Bronchial epithelial cell (primary cell): ENCODE data around the gene A1BG. TPM values are rescaled to one million over a fixed set of nuclear protein-coding genes. Genes with fewer than 3 reads are reported as not detected.

ENCODE experiments used
- DNase-seq: peaks from one replicate; pipeline ENCODE4 v3.0.0-alpha.2; 2010; ENCODE audit warnings: low read depth
- FAIRE-seq: peaks from 2 replicates; lab custom pipeline; 2011; peaks lifted over from hg19 to GRCh38; lab: Jason Lieb, UNC
- H3K27me3 ChIP-seq: 2 replicates; pipeline ENCODE4 v1.5.1; 2011; ENCODE audit warnings: low read length; ENCODE audit not compliant: control insufficient read depth, insufficient read depth
- H3K36me3 ChIP-seq: 2 replicates; pipeline ENCODE4 v1.5.1; 2011; ENCODE audit warnings: low read length; ENCODE audit not compliant: control insufficient read depth, insufficient read depth
- H3K4me3 ChIP-seq: 2 replicates; pipeline ENCODE4 v1.5.1; 2011; ENCODE audit warnings: mild to moderate bottlenecking, low read depth, low read length, control low read depth
- total RNA-seq: library from RNA; depleted of rRNA; stranded (reverse); fragments of >200 nt; gene quantifications from 2 replicates; pipeline ENCODE4 v1.2.1, GENCODE V29; 2014
- TF ChIP-seq, protein P1 (sequence below): IDR thresholded peaks from 2 replicates; pipeline ENCODE4 v1.5.1; 2011; ENCODE audit warnings: mild to moderate bottlenecking, moderate library complexity, low read length, control low read depth, inconsistent platforms; ENCODE audit not compliant: insufficient read depth, severe bottlenecking

A1BG gene
- total RNA-seq, 1 donor from 2014 or later: 2.1 TPM

DNA sequence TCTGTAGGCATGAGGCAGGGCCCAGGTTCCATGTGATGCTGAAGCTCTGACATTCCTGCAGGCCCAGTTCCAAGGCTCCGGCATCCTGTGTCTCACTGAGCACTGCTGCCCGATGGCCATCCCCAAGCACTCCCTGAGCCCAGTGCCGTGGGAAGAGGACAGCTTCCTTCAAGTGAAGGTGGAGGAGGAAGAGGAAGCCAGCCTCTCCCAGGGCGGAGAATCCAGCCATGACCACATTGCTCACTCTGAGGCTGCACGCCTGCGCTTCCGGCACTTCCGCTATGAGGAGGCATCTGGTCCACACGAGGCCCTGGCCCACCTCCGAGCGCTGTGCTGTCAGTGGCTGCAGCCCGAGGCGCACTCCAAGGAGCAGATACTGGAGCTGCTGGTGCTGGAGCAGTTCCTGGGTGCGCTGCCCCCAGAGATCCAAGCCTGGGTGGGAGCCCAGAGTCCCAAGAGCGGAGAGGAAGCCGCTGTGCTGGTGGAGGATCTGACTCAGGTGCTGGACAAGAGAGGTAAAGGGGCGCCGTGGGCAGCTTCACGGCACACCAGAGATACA is 18.5 kb downstream of the A1BG start:
- DNase-seq (no peak), FAIRE-seq (no peak)
- no peak overlapping the region for H3K4me3 ChIP-seq
- H3K27me3 ChIP-seq: no peaks in the 10 kb centered on the region
- TF ChIP-seq, protein P1, sequence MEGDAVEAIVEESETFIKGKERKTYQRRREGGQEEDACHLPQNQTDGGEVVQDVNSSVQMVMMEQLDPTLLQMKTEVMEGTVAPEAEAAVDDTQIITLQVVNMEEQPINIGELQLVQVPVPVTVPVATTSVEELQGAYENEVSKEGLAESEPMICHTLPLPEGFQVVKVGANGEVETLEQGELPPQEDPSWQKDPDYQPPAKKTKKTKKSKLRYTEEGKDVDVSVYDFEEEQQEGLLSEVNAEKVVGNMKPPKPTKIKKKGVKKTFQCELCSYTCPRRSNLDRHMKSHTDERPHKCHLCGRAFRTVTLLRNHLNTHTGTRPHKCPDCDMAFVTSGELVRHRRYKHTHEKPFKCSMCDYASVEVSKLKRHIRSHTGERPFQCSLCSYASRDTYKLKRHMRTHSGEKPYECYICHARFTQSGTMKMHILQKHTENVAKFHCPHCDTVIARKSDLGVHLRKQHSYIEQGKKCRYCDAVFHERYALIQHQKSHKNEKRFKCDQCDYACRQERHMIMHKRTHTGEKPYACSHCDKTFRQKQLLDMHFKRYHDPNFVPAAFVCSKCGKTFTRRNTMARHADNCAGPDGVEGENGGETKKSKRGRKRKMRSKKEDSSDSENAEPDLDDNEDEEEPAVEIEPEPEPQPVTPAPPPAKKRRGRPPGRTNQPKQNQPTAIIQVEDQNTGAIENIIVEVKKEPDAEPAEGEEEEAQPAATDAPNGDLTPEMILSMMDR: no peak
- H3K36me3 ChIP-seq: peaks cover 11% of the 10 kb centered on the region

DNA sequence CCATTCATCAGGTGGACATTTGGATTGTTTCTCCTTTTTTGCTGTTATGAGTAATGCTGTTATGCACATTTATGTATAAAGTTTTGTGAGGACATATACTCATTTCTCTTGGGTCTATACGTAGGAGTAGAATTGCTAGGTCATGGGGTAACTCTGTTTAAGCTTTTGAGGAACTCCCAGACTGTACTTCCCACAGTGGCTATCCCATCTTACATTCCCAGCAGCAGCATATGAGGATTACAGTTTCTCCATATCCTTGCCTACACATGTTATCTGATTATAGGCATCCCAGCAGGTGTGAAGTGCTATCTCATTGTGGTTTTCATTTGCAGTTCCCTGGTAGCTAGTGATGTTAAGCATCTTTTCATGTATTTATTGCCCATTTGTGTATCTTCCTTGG is 20.6 kb downstream of the A1BG start:
- TF ChIP-seq, protein P1: no peak
- Histone ChIP-seq H3K4me3 (no peak overlapping the region), H3K27me3 (no peaks in the 10 kb centered on the region), H3K36me3 (peaks cover 9% of the 10 kb centered on the region)
- DNase-seq: no peak
- no peak for FAIRE-seq

DNA sequence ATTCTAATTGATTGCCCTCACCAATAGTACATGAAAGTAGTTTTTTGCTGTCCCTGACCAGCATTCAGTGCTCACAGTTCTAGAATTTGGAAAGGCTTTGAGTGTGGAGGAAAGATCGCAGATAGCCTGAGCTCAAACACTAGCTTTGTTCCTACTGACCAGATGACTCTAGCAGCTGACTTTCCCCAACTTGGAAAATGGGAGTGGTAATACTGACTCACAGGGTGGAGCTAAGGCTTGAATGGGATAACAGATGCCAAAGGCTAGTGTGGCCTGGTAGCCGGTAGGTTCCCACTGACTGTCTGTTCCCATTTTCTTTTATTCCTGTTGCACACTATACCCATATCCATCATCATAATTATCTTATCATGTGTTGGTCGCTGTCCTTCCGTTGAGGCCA is 22.8 kb downstream of the A1BG start:
- DNase-seq (peak; percentile 74), FAIRE-seq (no peak)
- TF ChIP-seq, protein P1: no peak
- Histone ChIP-seq H3K36me3 (peaks cover 6% of the 10 kb centered on the region), H3K4me3 (no peak overlapping the region), H3K27me3 (no peaks in the 10 kb centered on the region)

DNA sequence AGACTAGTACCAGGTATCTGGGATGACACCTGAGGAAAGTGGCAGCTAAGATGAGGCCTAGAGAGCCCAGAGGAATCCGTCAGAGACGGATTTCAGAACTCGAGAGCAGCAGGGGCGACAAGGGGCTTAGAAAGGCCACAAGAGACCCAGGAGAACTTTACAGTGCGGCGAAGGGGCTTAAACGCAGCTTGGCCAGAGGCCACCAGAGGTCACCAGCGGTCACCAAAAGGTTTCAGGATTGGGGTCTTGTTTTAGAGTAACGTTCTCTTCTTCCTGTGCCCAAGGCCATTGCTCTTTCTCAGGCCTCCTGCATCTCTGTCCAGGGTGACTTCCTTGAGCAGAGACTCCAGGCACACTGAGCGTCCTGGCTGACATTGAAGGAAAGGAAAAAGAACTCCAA is 24.3 kb downstream of the A1BG start:
- no peak overlapping the region for H3K4me3 ChIP-seq
- TF ChIP-seq, protein P1: no peak
- no peak for FAIRE-seq
- no peaks in the 10 kb centered on the region for H3K27me3 ChIP-seq
- no peak for DNase-seq
- H3K36me3 ChIP-seq: peaks cover 2% of the 10 kb centered on the region

DNA sequence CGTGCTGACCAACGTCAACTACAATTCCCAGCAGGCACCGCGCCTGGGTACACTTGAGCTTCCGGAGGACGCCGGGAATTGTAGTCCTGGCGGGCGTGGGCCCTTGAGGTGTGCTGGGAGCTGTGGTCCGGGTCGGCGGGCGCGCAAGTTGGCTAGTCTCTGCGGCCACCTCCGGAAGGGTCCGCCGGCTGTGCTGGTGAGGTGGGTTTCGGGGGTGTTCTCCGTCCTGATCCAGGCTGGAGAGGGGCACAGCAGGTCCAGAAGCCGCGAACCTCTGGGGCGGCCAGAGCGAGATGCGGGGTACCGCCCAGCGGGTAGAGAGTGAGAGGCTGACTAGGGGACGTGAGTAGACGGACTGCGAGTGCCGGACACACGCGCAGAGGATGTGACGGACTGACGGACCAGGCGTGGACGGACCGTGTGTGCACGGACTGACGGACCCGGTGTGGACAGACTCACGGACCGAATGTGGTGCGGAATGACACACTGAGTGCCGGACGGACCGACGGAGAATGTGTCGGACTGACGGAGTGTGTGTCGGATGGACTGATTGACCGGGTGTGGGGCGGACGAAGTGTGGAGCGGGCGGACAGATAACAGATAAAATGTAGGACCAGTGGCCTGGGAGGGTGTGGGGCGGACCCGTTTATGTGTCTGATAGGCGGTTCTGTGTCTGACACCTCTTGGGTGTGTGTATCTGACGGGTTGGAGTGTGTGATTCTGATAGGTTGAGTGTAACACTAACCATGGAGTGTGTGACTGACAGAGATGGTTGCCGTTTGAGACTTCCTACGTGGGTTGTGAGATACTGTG is 26.2 kb downstream of the A1BG start, which contains the start of gene ZSCAN22:
Gene ZSCAN22 (plus strand): TSS at position 81 of the 813 bp plus-strand sequence. CDS start 7,809 bp downstream, outside the sequence.
- DNase-seq: peak; percentile 89
- TF ChIP-seq, protein P1: no peak
- Histone ChIP-seq H3K36me3 (peaks cover 3% of the 10 kb centered on the region), H3K4me3 (peak within 1 kb of the TSS; percentile 74), H3K27me3 (no peaks in the 10 kb centered on the region)
- FAIRE-seq: no peak
